ENCODE measurements around the gene PRKG1.

PRKG1 gene

DNA sequence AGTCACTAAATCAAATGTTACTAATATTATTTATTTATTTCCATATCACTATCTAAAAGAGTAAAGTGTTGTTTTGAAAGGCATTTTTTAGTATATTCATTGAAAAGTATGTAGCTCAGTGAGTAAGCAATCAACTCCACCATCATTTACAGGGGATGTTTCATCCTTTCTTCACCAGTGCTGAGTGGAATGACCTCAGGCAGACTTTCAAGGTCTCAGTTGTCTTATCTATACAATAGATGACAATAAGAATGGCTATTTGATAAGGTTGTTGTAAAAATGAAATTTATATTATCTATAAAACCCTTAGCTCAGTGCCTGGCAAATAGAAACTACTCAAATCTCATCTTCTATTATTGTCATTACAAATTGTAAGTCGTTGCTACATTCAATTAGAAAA is 829.4 kb downstream of the PRKG1 start:
- Mint-ChIP-seq H3K27me3 (ENCODE audit: low read depth) (peaks cover 9% of the 10 kb centered on the region), H3K36me3 (ENCODE audit: low read depth) (no peaks in the 10 kb centered on the region), H3K4me1 (ENCODE audit: low read depth) (no peaks in the 10 kb centered on the region), H3K9me3 (no peaks in the 10 kb centered on the region), H3K4me3 (no peak overlapping the region), H3K27ac (no peak overlapping the region)
- DNase-seq (ENCODE audit: low spot score) = no peak

- Mint-ChIP-seq H3K27ac (no peak overlapping the region), H3K4me1 (ENCODE audit: low read depth) (no peaks in the 10 kb centered on the region), H3K36me3 (ENCODE audit: low read depth) (no peaks in the 10 kb centered on the region), H3K27me3 (ENCODE audit: low read depth) (peaks cover 6% of the 10 kb centered on the region), H3K4me3 (no peak overlapping the region), H3K9me3 (no peaks in the 10 kb centered on the region)
- DNase-seq (ENCODE audit: low spot score) = no peak
Measured at GRCh38 chr10:51905032-51905431, 830.7 kb downstream of the PRKG1 start.

DNA sequence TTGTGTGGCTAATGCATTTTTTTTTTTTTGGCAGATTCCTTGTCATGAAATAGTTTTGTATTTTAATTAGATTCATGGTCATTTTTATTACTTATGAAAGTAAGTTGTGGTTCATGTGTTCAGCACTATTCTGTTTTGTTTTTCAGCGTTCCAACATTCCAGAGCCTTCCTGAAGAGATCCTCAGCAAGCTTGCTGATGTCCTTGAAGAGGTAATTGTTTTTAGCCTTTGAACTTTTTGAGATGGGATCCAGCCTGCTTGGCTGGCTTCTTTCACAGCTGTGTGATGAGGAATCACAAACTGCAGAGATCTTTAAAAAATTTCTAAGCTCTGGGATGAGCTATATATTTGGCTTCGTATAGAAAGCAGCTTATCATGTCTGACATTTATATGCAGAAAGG is 833.1 kb downstream of the PRKG1 start:
- Mint-ChIP-seq H3K9me3 (no peaks in the 10 kb centered on the region), H3K4me3 (no peak overlapping the region), H3K36me3 (ENCODE audit: low read depth) (no peaks in the 10 kb centered on the region), H3K27ac (no peak overlapping the region), H3K4me1 (ENCODE audit: low read depth) (no peaks in the 10 kb centered on the region), H3K27me3 (ENCODE audit: low read depth) (peaks cover 6% of the 10 kb centered on the region)
- no peak for DNase-seq (ENCODE audit: low spot score)

DNA sequence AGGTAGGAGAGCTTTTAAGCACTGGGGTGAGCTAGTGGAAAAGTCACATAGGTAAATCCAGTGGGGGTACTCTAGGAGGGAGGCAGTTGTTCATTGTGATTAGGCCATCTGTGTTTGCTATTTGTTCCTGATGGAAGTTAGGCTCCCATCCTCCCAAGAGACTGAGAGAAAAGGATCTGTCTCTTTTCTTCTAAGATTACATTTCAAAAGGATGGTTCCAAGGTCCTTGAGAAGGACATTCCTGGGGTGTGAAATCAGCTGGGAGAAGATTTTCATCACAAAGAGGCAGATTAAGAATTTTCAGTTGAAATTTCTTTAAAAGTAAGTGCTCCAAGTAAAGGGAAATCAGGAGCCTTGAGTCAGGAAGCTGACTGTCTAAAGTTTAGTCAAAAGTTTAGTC is 835.9 kb downstream of the PRKG1 start:
- no peaks in the 10 kb centered on the region for H3K4me1 Mint-ChIP-seq (ENCODE audit: low read depth)
- no peak for DNase-seq (ENCODE audit: low spot score)
- no peaks in the 10 kb centered on the region for H3K36me3 Mint-ChIP-seq (ENCODE audit: low read depth)
- H3K27me3 Mint-ChIP-seq (ENCODE audit: low read depth) = peaks cover 6% of the 10 kb centered on the region
- H3K4me3 Mint-ChIP-seq = no peak overlapping the region
- no peak overlapping the region for H3K27ac Mint-ChIP-seq
- no peaks in the 10 kb centered on the region for H3K9me3 Mint-ChIP-seq

GRCh38 chr10:51910596-51910995 is 836.3 kb downstream of the PRKG1 start:
- Mint-ChIP-seq H3K4me3 (no peak overlapping the region), H3K4me1 (ENCODE audit: low read depth) (no peaks in the 10 kb centered on the region), H3K36me3 (ENCODE audit: low read depth) (no peaks in the 10 kb centered on the region), H3K27ac (no peak overlapping the region), H3K27me3 (ENCODE audit: low read depth) (peaks cover 6% of the 10 kb centered on the region), H3K9me3 (no peaks in the 10 kb centered on the region)
- no peak for DNase-seq (ENCODE audit: low spot score)

- DNase-seq (ENCODE audit: low spot score) = no peak
- Mint-ChIP-seq H3K4me1 (ENCODE audit: low read depth) (no peaks in the 10 kb centered on the region), H3K36me3 (ENCODE audit: low read depth) (no peaks in the 10 kb centered on the region), H3K4me3 (no peak overlapping the region), H3K9me3 (no peaks in the 10 kb centered on the region), H3K27me3 (ENCODE audit: low read depth) (peaks cover 2% of the 10 kb centered on the region), H3K27ac (no peak overlapping the region)
Measured at GRCh38 chr10:51911723-51912122, 837.4 kb downstream of the PRKG1 start.

DNA sequence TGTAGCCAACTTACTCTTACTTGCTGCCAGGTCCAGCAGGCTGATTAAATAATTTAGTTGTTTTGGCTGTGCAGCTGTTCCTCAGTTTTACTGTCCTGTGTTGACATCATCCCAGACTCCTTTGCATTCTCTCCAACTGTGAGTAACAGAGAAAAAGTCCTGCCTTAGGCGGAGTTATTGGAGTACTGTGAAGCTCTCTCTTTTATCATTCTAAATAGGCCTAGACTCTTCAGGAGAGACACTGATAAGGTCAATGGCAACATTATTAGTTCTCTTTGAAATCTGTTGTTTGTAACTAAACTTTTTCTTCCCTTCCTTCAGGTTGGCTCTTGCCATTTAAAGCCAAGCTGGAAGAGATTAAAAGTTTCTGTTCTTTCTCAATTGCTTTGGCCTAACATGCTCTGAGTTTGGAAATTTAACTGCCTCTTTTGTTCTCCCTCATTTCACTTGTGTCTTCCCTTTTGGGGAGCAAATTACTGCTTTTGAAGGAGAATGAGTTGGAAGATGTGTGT is 840.8 kb downstream of the PRKG1 start:
- no peak overlapping the region for H3K4me3 Mint-ChIP-seq
- no peaks in the 10 kb centered on the region for H3K36me3 Mint-ChIP-seq (ENCODE audit: low read depth)
- no peaks in the 10 kb centered on the region for H3K4me1 Mint-ChIP-seq (ENCODE audit: low read depth)
- H3K27ac Mint-ChIP-seq = no peak overlapping the region
- no peaks in the 10 kb centered on the region for H3K9me3 Mint-ChIP-seq
- DNase-seq (ENCODE audit: low spot score) = no peak
- no peaks in the 10 kb centered on the region for H3K27me3 Mint-ChIP-seq (ENCODE audit: low read depth)

- H3K4me3 Mint-ChIP-seq = no peak overlapping the region
- peaks cover 1% of the 10 kb centered on the region for H3K4me1 Mint-ChIP-seq (ENCODE audit: low read depth)
- H3K36me3 Mint-ChIP-seq (ENCODE audit: low read depth) = no peaks in the 10 kb centered on the region
- H3K9me3 Mint-ChIP-seq = no peaks in the 10 kb centered on the region
- H3K27me3 Mint-ChIP-seq (ENCODE audit: low read depth) = no peaks in the 10 kb centered on the region
- no peak for DNase-seq (ENCODE audit: low spot score)
- no peak overlapping the region for H3K27ac Mint-ChIP-seq
Measured at GRCh38 chr10:51918440-51918839, 844.2 kb downstream of the PRKG1 start.

DNA sequence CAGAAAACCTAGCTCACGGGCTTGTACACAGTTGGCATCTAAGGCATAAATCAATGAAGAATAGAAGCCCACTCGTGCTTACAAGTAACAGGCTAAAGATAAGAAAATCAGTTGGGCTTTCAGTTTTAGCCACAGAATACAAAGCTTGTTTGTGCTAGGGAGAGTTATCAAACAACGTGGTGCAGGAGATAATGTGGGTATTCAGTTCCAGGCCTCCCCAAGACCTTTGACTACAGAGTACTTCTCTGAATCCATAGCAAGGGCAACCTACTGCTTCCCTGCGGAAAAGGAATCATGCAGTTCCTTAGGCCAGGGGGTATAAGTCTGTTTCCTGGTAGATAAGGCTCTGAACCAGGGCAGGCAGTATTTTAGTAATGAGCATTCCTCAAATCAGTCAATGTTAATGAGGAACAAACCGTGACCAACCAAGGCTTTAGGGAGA is 844.6 kb downstream of the PRKG1 start:
- Mint-ChIP-seq H3K36me3 (ENCODE audit: low read depth) (no peaks in the 10 kb centered on the region), H3K27ac (no peak overlapping the region), H3K9me3 (no peaks in the 10 kb centered on the region), H3K4me3 (no peak overlapping the region), H3K27me3 (ENCODE audit: low read depth) (peaks cover under 1% of the 10 kb centered on the region), H3K4me1 (ENCODE audit: low read depth) (peaks cover 1% of the 10 kb centered on the region)
- DNase-seq (ENCODE audit: low spot score) = no peak

DNA sequence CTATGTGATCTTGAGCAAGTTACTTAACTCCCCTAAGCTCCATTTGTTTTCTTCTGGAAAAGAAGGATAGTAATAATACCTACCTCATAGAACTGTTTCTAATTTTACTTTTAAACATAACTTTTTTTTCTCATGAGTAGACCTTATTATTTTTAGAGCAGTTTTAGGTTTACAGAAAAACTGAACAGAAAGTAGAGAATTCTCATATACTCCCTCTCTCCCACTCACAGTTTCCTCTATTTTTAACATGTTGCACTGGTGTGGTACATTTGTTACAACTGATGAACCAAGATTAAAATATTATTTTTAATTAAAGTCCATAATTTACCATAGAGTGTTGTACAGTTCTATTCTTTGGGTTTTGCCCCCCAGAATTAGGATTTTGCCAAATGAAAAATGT is 846.4 kb downstream of the PRKG1 start:
- Mint-ChIP-seq H3K9me3 (no peaks in the 10 kb centered on the region), H3K36me3 (ENCODE audit: low read depth) (no peaks in the 10 kb centered on the region), H3K4me1 (ENCODE audit: low read depth) (peaks cover 1% of the 10 kb centered on the region), H3K4me3 (no peak overlapping the region), H3K27me3 (ENCODE audit: low read depth) (peaks cover 2% of the 10 kb centered on the region), H3K27ac (no peak overlapping the region)
- no peak for DNase-seq (ENCODE audit: low spot score)

GRCh38 chr10:51924359-51924758 is 850.1 kb downstream of the PRKG1 start:
- Mint-ChIP-seq H3K9me3 (no peaks in the 10 kb centered on the region), H3K4me1 (ENCODE audit: low read depth) (peaks cover 1% of the 10 kb centered on the region), H3K4me3 (no peak overlapping the region), H3K27me3 (ENCODE audit: low read depth) (peaks cover 2% of the 10 kb centered on the region), H3K27ac (no peak overlapping the region), H3K36me3 (ENCODE audit: low read depth) (no peaks in the 10 kb centered on the region)
- DNase-seq (ENCODE audit: low spot score) = no peak

- Mint-ChIP-seq H3K27me3 (ENCODE audit: low read depth) (peaks cover 2% of the 10 kb centered on the region), H3K4me3 (no peak overlapping the region), H3K36me3 (ENCODE audit: low read depth) (no peaks in the 10 kb centered on the region), H3K4me1 (ENCODE audit: low read depth) (peaks cover 1% of the 10 kb centered on the region), H3K9me3 (no peaks in the 10 kb centered on the region), H3K27ac (no peak overlapping the region)
- no peak for DNase-seq (ENCODE audit: low spot score)
Measured at GRCh38 chr10:51926337-51926736, 852.0 kb downstream of the PRKG1 start.

DNA sequence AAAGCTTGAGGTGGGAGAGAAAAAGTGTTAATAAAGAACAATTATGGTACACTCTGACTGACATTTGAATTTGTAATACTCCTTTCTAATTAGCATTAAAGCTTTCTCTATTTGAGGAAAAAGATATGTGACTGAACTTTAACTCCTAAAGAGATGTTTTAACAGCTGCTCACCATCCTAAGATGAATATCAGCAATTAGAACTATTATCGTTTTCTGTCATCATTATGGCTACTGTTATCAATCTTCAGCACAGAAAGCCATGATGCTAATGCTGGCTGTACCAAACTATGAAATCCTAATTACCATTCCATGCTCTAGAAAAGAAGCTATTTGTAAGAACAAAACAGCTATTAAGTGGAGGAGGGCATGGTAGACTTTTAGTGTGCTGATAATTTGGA is 853.9 kb downstream of the PRKG1 start:
- no peak overlapping the region for H3K4me3 Mint-ChIP-seq
- no peaks in the 10 kb centered on the region for H3K9me3 Mint-ChIP-seq
- no peak overlapping the region for H3K27ac Mint-ChIP-seq
- no peaks in the 10 kb centered on the region for H3K36me3 Mint-ChIP-seq (ENCODE audit: low read depth)
- peaks cover 2% of the 10 kb centered on the region for H3K27me3 Mint-ChIP-seq (ENCODE audit: low read depth)
- no peaks in the 10 kb centered on the region for H3K4me1 Mint-ChIP-seq (ENCODE audit: low read depth)
- no peak for DNase-seq (ENCODE audit: low spot score)

GRCh38 chr10:51932530-51932929 is 858.2 kb downstream of the PRKG1 start:
- Mint-ChIP-seq H3K4me3 (no peak overlapping the region), H3K27me3 (ENCODE audit: low read depth) (peaks cover 18% of the 10 kb centered on the region), H3K4me1 (ENCODE audit: low read depth) (no peaks in the 10 kb centered on the region), H3K36me3 (ENCODE audit: low read depth) (no peaks in the 10 kb centered on the region), H3K27ac (no peak overlapping the region), H3K9me3 (no peaks in the 10 kb centered on the region)
- no peak for DNase-seq (ENCODE audit: low spot score)

GRCh38 chr10:51934373-51934772 is 860.1 kb downstream of the PRKG1 start:
- H3K36me3 Mint-ChIP-seq (ENCODE audit: low read depth) = no peaks in the 10 kb centered on the region
- H3K27ac Mint-ChIP-seq = no peak overlapping the region
- no peak overlapping the region for H3K4me3 Mint-ChIP-seq
- H3K9me3 Mint-ChIP-seq = no peaks in the 10 kb centered on the region
- no peaks in the 10 kb centered on the region for H3K4me1 Mint-ChIP-seq (ENCODE audit: low read depth)
- peaks cover 18% of the 10 kb centered on the region for H3K27me3 Mint-ChIP-seq (ENCODE audit: low read depth)
- DNase-seq (ENCODE audit: low spot score) = no peak
